GM15510 (cell line): ENCODE measurements around the gene C16orf54.

Experiments used
- POLR2A ChIP-seq: IDR thresholded peaks from 3 replicates; pipeline ENCODE4 v1.6.1; 2011; ENCODE audit warnings: borderline replicate concordance; ENCODE audit not compliant: insufficient read length; ENCODE audit errors: extremely low read depth

The C16orf54 gene

GRCh38 chr16:29714972-29715371 lies 30.8 kb downstream of the C16orf54 start:
- TF ChIP-seq POLR2A: no peak

- TF ChIP-seq POLR2A: no peak
Observed at GRCh38 chr16:29714396-29714795, 31.4 kb downstream of the C16orf54 start.

GRCh38 chr16:29712809-29713208 lies 33.0 kb downstream of the C16orf54 start:
- no peak for TF ChIP-seq POLR2A

- no peak for TF ChIP-seq POLR2A
Observed at GRCh38 chr16:29710227-29711219, 35.3 kb downstream of the C16orf54 start.

- TF ChIP-seq POLR2A: no peak
Observed at GRCh38 chr16:29708917-29709600, 36.7 kb downstream of the C16orf54 start.

GRCh38 chr16:29705030-29705429 lies 40.8 kb downstream of the C16orf54 start:
- no peak for TF ChIP-seq POLR2A

GRCh38 chr16:29702269-29702668 lies 43.5 kb downstream of the C16orf54 start:
- TF ChIP-seq POLR2A: no peak

- no peak for TF ChIP-seq POLR2A
Observed at GRCh38 chr16:29701214-29701555, 44.6 kb downstream of the C16orf54 start.

GRCh38 chr16:29700253-29700987 lies 45.4 kb downstream of the C16orf54 start:
- no peak for TF ChIP-seq POLR2A

- TF ChIP-seq POLR2A: no peak
Observed at GRCh38 chr16:29699324-29700219, 46.2 kb downstream of the C16orf54 start.

- no peak for TF ChIP-seq POLR2A
Observed at GRCh38 chr16:29698484-29699323, 47.1 kb downstream of the C16orf54 start.

- no peak for TF ChIP-seq POLR2A
Observed at GRCh38 chr16:29698042-29698441, 47.7 kb downstream of the C16orf54 start.

- TF ChIP-seq POLR2A: no peak
Observed at GRCh38 chr16:29697391-29697790, 48.4 kb downstream of the C16orf54 start.
